HAP-1 (cell line): ENCODE data around the gene PITPNM3.

Experiments
- DNase-seq, 2 experiments: peaks; one replicate each; pipeline ENCODE4 v3.0.0-alpha.2; 2016 to 2020; ENCODE audit warnings: low spot score in 2 of 2
- H3K27me3 ChIP-seq: fragments of 250-450 bp; sonication (Bioruptor Pico); 2 replicates; pipeline ENCODE4 v1.5.1; 2020; ENCODE audit warnings: low read depth, mild to moderate bottlenecking, moderate library complexity
- H3K36me3 ChIP-seq: fragments of 250-450 bp; sonication (Bioruptor Pico); replicated peaks from 2 replicates; pipeline ENCODE4 v1.5.1; 2020; ENCODE audit warnings: mild to moderate bottlenecking
- H3K4me1 ChIP-seq: fragments of 250-450 bp; sonication (Bioruptor Pico); 2 replicates; pipeline ENCODE4 v1.5.1; 2020; ENCODE audit warnings: mild to moderate bottlenecking
- H3K4me3 ChIP-seq: fragments of 250-450 bp; sonication (Bioruptor Pico); 2 replicates; pipeline ENCODE4 v1.5.1; 2020; ENCODE audit warnings: mild to moderate bottlenecking, moderate library complexity
- H3K9me3 ChIP-seq: fragments of 250-450 bp; sonication (Bioruptor Pico); 2 replicates; pipeline ENCODE4 v1.5.1; 2020; ENCODE audit warnings: mild to moderate bottlenecking, moderate library complexity
- in situ Hi-C: fragments of 300-500 bp; cut with MboI; formaldehyde crosslinking; loops from 3 replicates; pipeline ENCODE4 v1.14.3; 2020; ENCODE audit warnings: low sequenced_read_pairs, inconsistent platforms, mixed read lengths

PITPNM3 gene

DNA sequence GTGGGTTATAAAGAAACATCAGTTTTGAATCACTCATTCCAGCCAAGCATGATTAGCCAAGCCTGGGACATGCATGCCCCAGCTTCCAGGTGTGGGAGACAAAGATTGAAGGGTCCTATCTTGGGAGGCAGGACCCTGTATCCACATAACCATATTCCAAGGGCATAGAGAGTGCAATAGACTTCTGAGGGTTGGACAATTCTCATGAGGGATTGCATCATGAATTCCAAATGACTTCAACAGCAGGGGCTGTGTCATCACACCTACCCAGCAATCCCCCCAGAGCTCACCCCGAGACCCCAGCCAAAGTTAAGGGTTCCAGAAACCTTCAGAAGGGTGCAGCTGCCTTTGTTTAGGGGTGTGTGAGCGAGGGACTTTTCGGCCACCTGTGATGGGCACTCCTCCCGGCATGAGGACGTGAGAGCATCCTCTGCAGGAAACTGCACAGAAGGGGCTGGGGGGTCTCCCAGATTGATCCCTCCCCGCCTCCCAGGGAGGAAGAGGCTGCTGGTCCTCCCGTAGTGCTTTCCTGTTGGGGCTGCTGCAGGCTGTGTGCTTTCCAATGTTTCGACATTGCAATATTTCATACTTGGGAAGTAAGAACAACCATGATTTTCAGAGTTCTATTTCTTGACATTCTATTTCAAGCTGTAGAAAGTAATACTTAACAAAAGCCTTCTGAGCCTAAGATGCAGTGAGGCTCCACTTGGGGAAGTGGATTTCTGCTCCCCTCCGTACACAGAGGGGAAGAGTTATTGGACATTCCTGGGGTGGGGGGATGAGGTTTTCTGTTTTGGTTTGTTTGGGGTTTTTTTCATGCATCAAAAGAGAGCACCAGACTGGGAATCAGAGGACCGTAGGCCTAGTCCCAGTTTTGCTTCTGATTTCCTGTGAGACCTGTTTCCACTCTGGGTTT, 13.3 kb upstream of the PITPNM3 start:
- H3K27me3 ChIP-seq, result no peaks in the 10 kb centered on the region
- H3K36me3 ChIP-seq, result no peaks in the 10 kb centered on the region; the same call in 1 of the 2 replicates
- H3K9me3 ChIP-seq, result no peaks in the 10 kb centered on the region
- no peak overlapping the region for H3K4me3 ChIP-seq
- in situ Hi-C loops, result no loop called here
- DNase-seq, result no peak
- peaks cover 6% of the 10 kb centered on the region; the same call in 1 of the 2 replicates for H3K4me1 ChIP-seq

DNA sequence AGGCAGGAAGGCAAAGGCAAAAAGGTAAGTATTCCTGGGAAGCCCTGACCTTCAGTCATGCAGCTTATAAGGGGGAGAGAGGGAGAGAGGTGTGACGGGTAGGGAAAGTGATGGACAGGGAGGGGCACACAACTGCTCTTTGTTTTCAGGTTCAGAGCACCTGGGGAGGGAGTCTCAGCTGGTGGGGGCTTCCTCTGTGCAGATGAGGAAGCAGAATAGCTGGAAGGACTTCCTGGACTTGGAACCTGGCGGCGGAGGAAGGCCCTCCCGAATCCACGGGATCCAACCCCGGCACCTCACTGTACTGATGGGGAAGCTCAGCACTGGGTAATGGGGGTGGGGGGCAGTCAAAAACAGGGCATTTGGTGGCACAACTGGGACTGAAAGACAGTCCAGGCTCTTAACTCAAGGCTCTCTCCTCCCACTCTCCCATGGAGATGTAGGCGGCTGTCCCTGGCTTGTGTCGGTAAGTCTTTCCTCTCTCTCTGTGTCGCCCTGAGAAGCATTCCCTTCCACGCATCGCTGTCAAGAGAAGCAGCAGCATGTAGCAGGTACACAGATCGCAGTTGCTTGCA, 11.9 kb upstream of the PITPNM3 start:
- Histone ChIP-seq H3K9me3 (no peaks in the 10 kb centered on the region), H3K36me3 (no peaks in the 10 kb centered on the region; the same call in 1 of the 2 replicates), H3K4me1 (peaks cover 6% of the 10 kb centered on the region; the same call in 1 of the 2 replicates), H3K4me3 (no peak overlapping the region), H3K27me3 (no peaks in the 10 kb centered on the region)
- DNase-seq, result no peak
- in situ Hi-C loops, result no loop called here

DNA sequence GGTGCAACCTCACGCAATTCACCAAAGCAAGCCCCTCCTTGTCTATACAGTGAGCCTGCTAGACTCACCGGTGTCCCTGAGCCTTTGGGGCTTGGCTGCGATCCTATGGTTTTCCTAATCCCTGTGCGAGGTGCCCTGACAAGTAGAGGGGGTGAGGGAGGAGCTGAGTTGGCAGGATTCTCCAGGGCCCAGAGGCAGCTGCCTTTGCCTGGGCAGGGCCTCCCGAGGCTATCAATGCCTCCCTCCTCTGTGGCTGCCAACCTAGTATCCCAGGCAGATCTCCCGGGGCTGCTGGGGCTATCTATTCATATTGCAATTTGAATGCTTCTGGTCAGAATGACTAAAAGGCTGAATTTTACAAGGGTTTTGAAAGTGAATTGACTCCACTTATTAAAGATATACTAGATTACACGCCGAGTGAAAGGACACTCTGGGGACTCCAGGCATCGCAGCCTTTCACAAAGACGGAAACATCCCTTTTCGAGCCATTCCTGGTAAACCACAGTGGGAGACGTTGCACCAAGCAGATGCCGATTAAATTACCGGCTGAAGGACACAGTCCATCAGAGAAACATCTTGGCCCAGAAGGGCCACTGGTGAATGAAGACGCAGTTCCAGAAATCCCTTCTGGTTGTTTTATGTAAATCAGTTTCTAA, 11.3 kb upstream of the PITPNM3 start:
- peak; percentile 68 to 71 for DNase-seq
- Histone ChIP-seq H3K9me3 (no peaks in the 10 kb centered on the region), H3K27me3 (no peaks in the 10 kb centered on the region), H3K4me1 (peaks cover 6% of the 10 kb centered on the region; the same call in 1 of the 2 replicates), H3K4me3 (no peak overlapping the region), H3K36me3 (no peaks in the 10 kb centered on the region)
- in situ Hi-C loops, result no loop called here

DNA sequence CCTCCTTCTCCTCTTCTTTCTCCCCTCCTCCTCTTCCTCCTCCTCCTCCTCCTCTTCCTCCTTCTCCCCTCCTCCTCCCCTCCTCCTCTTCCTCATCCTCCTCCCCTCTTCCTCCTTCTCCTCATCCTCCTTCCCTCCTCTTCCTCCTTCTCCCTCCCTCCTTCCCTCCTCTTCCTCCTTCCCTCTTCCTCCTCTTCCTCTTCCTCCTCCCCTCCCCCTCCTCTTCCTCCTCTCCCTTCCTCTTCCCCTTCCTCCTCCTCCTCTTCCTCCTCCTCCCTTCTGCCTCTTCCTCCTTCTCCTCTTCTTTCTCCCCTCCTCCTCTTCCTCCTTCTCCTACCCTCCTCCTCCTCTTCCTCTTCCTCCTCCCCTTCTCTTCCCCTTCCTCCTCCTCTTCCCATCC, 5.1 kb upstream of the PITPNM3 start:
- no peak overlapping the region for H3K4me3 ChIP-seq
- in situ Hi-C loops, result no loop called here
- H3K36me3 ChIP-seq, result no peaks in the 10 kb centered on the region
- no peak for DNase-seq
- H3K9me3 ChIP-seq, result no peaks in the 10 kb centered on the region
- peaks cover 4% of the 10 kb centered on the region; the same call in 1 of the 2 replicates for H3K27me3 ChIP-seq
- no peaks in the 10 kb centered on the region for H3K4me1 ChIP-seq

DNA sequence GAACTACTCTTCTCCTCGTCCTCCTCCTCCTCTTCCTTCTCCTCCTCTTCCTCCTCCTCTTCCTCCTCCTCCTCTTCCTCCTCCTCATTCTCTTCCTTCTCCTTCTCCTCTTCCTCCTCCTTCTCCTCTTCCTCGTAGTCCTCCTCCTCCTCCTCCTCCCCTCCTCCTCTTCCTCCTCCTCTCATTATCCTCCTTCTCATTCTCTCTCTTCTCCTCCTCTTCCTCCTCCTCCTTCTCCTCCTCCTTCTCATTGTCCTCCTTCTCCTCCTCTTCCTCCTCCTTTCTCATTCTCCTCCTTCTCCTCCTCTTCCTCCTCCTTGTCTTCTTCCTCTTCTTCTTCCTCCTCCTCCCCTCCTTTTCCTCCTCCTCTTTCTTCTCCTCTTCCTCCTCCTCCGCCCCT, 4.1 kb upstream of the PITPNM3 start:
- Histone ChIP-seq H3K27me3 (peaks cover 11% of the 10 kb centered on the region), H3K36me3 (no peaks in the 10 kb centered on the region)
- DNase-seq, result no peak

DNA sequence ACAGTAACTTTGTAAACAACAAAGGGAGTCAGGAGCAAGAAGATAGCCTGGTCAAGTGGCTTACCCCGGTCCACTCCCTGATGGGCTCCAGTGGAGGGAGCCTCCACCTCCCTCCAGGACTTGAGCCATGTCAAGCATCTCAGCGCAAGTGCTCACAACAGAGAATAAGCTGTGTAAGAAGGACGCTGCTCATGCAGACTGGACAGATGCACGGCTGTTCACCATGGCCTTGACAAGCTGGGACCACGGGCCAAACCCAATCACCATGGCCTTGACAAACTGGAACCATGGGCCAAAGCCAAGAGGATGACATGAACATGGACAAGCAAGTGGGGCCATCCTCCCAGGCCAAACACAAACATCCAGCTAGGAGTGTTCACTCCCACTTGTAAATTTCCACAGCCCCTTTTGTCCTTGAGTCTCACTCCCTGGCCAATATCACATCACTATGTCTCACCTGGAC, 3.4 kb upstream of the PITPNM3 start:
- Histone ChIP-seq H3K27me3 (peaks cover 18% of the 10 kb centered on the region), H3K4me1 (no peaks in the 10 kb centered on the region), H3K9me3 (no peaks in the 10 kb centered on the region), H3K36me3 (no peaks in the 10 kb centered on the region), H3K4me3 (no peak overlapping the region)
- DNase-seq, result no peak
- in situ Hi-C loops, result no loop called here

More for the DNA sequence above, 4.1 kb upstream of the PITPNM3 start:
- Histone ChIP-seq H3K4me1 (no peaks in the 10 kb centered on the region), H3K4me3 (no peak overlapping the region), H3K9me3 (no peaks in the 10 kb centered on the region)
- in situ Hi-C loops, result no loop called here

DNA sequence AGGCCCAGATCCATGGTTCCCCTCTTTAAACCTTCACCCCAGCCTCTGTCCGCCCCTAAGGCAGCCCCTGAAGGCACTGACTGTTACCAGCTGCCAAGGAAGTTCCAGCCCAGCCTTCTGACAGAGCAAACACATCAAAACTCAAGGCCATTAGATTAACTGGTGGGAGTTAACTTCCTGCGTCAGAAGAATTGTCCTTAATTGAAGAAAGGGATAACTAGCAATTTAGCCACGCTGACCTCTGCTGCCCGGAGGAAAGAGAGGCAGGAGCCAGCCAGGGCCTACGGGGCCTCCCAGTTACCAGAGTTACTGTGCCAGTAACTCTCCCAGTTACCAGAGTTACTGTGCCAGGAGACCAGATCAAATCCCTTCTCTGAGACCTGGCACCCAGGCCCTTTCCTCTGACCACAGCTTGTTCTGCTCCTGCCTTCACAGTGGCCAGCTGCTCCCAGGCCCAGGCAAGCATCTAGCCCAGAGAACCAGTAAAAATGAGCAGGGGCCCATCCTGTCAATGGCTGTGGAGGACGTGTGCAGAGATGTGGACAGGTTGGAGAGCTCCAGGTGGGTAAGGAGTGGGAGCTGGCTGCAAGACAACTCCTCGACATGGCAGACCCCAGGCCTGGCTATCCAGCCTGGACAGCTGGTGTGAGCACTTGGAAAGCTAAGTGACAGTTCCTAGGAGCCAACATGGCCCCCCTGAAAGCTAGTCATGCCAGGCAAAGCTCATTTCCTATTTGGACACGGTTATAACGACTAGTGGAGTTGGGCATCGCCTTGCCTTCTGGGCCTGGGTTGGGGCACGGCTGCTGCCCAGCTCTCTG, 2.8 kb upstream of the PITPNM3 start:
- in situ Hi-C loops, result no loop called here
- DNase-seq, result no peak
- H3K36me3 ChIP-seq, result no peaks in the 10 kb centered on the region
- H3K4me3 ChIP-seq, result no peak overlapping the region
- H3K4me1 ChIP-seq, result no peaks in the 10 kb centered on the region
- H3K9me3 ChIP-seq, result no peaks in the 10 kb centered on the region
- peaks cover 22% of the 10 kb centered on the region for H3K27me3 ChIP-seq

DNA sequence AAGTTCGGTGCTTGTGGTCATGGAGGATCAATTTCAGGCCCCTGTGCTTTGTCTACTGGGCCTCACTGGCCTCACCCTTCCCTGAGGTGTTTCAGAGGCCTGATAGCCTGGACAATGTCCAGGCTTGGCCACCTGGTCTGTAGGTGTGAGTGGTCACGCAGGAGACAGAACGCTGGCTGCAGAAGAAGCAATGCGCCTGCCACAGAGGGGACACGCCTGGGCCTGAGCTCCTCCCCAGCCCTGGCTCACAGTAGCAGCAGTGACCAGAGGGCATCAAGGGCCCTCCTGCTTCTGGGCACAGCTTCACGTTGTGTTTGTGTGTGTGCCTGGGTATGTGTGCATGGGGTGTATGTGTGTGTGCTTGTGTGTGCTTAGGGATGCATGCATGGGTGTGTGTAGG, 1.9 kb upstream of the PITPNM3 start:
- no peaks in the 10 kb centered on the region for H3K9me3 ChIP-seq

DNA sequence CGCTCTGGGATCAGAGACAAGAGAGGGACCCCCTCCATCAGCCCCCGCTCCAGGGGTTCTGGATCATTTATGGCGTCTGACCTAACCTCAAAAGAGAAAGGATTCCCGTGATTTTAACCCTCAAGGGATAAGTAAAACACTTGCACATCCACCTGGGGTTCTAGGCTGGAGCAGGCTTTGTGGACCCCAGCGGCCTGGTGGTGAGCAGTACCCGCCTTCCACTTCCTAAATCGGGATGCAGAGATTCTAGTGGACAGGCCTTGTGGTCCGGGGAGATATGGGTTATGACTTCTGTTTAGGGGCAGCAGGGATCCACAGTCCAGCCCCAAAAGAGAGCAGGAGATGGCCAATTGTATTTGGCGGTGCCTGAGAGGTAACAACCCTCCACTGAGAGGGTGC, 684 bp upstream of the PITPNM3 start:
- Histone ChIP-seq H3K27me3 (peaks cover 22% of the 10 kb centered on the region), H3K4me3 (no peak overlapping the region), H3K36me3 (no peaks in the 10 kb centered on the region), H3K9me3 (no peaks in the 10 kb centered on the region), H3K4me1 (no peaks in the 10 kb centered on the region)
- DNase-seq, result no peak
- in situ Hi-C loops, result no loop called here

More for the DNA sequence above, 1.9 kb upstream of the PITPNM3 start:
- Histone ChIP-seq H3K4me1 (no peaks in the 10 kb centered on the region), H3K27me3 (peaks cover 22% of the 10 kb centered on the region), H3K4me3 (no peak overlapping the region), H3K36me3 (no peaks in the 10 kb centered on the region)
- DNase-seq, result no peak
- in situ Hi-C loops, result no loop called here

DNA sequence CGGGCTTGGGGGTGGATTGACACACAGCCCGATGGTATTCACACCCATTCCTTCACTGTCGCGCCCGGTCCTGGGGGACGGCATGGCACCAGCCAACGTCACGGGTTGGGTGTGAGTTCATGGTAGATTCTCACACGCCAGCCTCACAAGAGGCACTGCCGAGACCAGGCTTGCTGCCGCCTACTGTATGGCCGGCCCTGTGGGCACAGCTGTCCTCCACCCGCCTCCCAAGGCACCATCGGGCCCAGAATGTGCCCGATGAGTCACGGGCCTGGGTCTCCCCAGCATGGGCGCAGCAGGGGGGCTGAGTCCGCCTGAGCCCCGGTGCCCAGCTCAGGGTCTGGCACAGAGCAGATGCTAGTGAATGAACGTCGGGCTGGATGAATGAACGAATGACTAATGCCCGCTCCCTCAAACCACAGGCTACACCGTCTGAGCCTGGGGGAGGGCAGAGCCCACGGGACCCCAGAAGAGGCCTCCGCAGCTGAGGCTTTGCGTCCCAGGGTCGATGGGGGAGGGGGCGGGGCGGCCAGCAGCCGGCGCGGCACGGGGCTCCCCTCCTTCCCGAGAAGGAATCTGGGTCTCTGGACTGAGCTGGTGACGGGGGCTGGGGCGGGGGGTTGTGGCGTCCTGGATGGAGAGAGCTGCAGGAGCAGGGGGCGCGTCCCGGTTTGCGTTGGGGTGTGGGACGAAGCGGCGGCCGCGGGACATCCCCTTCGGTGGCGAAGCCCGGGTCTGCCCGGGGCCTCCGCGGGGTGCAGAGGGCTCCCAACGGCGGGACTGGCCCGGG, 829 bp downstream of the PITPNM3 start:
- H3K4me1 ChIP-seq, result no peaks in the 10 kb centered on the region
- in situ Hi-C loops, result no loop called here
- peak overlapping the region; percentile 17 for H3K4me3 ChIP-seq
- H3K27me3 ChIP-seq, result peaks cover 22% of the 10 kb centered on the region
- no peaks in the 10 kb centered on the region for H3K36me3 ChIP-seq
- no peaks in the 10 kb centered on the region for H3K9me3 ChIP-seq
- DNase-seq, result no peak

DNA sequence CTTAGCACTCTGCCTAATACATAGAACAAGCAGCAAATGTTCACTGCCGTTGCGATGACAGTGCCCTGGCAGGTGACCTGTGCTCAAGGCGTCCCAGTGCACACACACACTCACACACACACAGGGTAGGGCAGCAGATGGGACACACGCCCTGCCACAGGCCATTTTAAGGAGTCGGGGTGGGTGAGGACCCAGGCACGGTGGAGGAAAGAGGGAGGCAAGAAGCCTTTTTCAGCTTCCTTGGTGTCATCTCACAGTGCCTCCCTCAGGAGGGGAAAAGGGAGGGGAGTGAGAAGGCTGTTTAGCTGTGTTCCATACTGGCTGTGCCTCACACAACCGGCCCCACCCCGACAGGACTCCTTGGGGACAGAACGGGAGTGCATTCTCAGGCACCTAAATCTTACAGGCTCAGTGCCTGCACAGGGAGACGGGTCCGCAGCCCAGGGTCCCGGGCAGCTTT, 1.5 kb downstream of the PITPNM3 start:
- Histone ChIP-seq H3K9me3 (no peaks in the 10 kb centered on the region), H3K36me3 (no peaks in the 10 kb centered on the region), H3K27me3 (peaks cover 22% of the 10 kb centered on the region), H3K4me3 (no peak overlapping the region), H3K4me1 (no peaks in the 10 kb centered on the region)
- in situ Hi-C loops, result no loop called here
- no peak for DNase-seq

DNA sequence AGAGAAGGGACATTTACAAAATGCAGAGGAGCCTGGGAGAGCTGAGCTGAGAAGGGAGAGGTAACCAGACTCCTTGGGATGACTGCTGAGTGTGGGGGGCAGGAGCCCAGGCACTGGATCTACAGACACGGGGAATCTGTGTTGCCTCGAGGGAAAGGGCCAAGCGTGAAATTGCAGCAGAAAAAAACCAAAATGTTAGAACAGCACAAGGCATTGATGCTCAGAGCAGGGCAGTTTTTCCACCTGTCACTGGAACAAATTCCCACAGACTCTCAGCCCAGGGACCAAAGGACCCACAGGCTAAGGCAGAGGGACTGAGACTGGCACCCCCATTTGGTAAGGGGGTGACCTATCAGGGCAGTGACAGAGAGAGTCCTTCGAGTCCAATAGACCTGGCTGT, 2.0 kb downstream of the PITPNM3 start:
- Histone ChIP-seq H3K27me3 (peaks cover 22% of the 10 kb centered on the region), H3K9me3 (no peaks in the 10 kb centered on the region)
- in situ Hi-C loops, result no loop called here

More for the DNA sequence above, 2.0 kb downstream of the PITPNM3 start:
- H3K36me3 ChIP-seq, result no peaks in the 10 kb centered on the region
- DNase-seq, result no peak
- no peaks in the 10 kb centered on the region for H3K4me1 ChIP-seq
- H3K4me3 ChIP-seq, result no peak overlapping the region
